Measurements from ENCODE around the gene NTSR1. TPM values are rescaled to one million over a fixed set of nuclear protein-coding genes. Genes with fewer than 3 reads are reported as not detected.

The NTSR1 gene
- total and polyA plus RNA-seq, 2 of the 13 experiments (the other 11 are each of a cell fraction or from before 2014, with no cell fraction given): 0.09 to 0.12 TPM

DNA sequence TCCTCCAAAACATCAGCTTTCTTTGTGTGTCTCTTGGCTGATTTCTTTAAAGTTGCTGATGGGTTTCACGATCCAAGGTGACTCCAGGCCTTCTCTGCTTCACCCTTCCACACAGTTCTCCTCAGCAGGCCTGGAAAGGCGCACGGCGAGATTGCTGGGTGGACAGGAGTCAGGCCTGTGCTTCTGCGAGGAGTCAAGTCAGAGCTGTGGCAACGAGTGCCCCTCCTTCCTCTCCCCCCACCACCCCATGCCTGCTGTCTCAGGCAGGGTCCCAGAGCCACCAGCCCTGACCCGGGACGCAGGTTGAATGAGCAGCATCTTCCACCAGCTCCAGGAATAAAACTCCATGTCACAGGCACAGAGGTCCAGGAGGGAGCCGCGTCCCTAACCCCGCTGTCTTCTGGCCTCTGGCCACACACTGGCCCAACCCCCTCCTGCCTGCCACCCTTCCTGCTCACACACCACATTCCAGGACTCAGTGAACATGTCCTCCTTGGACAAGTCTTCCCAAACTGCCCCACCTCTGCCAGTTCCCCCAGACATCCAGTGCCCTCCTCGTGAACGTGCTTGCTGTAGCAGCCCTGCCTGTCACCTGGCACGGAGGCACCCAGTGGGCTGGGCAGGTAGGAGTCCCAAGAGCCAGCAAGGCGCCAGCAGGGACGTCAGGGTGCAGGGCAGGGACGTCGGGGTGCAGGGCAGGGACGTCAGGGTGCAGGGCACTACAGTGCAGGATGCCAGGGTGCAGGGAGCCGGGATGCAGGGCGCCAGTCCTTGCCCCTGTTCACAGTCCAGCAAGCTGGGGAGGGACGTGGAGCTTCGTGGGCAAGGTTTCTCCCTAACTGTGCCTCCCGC is 7.2 kb upstream of the NTSR1 start:
- ATAC-seq (no peak), FAIRE-seq (no peak), DNase-seq (ENCODE audit: low spot score) (no peak)
- H3K9me3 ChIP-seq (ENCODE audit: low read length): no peaks in the 10 kb centered on the region
- peaks cover 8% of the 10 kb centered on the region; the same call in 1 of the 2 replicates for H3K4me1 ChIP-seq (ENCODE audit: insufficient read depth, low read length)
- H2AFZ ChIP-seq (ENCODE audit: low read length): no peak overlapping the region
- no peak overlapping the region for H3K4me3 ChIP-seq (replicated peaks in 1 of 3; ENCODE audit: insufficient read depth in 1 of 3, low read depth in 2 of 3, low read length in 3 of 3)
- in situ Hi-C loops (cut with HindIII; ENCODE audit: extremely low pct_ligation_motif_present, low pct_unique_long_range_greater_than_20kb): no loop called here
- no peaks in the 10 kb centered on the region for H3K36me3 ChIP-seq (replicated peaks in 1 of 2; ENCODE audit: control insufficient read depth in 1 of 2, insufficient read depth in 2 of 2, low read length in 2 of 2)
- intact Hi-C loops (cut with micrococcal nuclease; ENCODE audit: unreplicated experiment): no loop called here
- POLR2A ChIA-PET: no interaction called here
- no peak overlapping the region for H3K9ac ChIP-seq (ENCODE audit: insufficient read depth, low read depth, low read length)
- H3K27me3 ChIP-seq (ENCODE audit: control insufficient read depth in 1 of 2, insufficient read depth in 2 of 2, low read length in 2 of 2): peaks cover 40 to 98% of the 10 kb centered on the region in 2 experiments
- H3K27ac ChIP-seq (ENCODE audit: extremely low read length, insufficient read depth, low read length): no peak overlapping the region
- CTCF ChIA-PET (ENCODE audit: low intra/inter-chr PET ratio, low total read pairs): no interaction called here
- 5% methylated on average over 24 of the region's 24 CpGs for WGBS (ENCODE audit: low lambda C conversion rate)
- TF ChIP-seq SMAD1 (CRISPR knock-in tag; IDR thresholded peaks at IDR 0.05; ENCODE audit: borderline replicate concordance, low read depth) (no peak), NRL (CRISPR knock-in tag; IDR thresholded peaks at IDR 0.05; ENCODE audit: borderline replicate concordance) (peak; percentile 46; the same call in 1 of the 2 replicates), ZNF891 (CRISPR knock-in tag; IDR thresholded peaks at IDR 0.05) (0 out of 2 replicates have a peak, but pooled peaks have one; percentile 52), ZEB1 (IDR thresholded peaks at IDR 0.05; ENCODE audit: insufficient replicate concordance, low read depth) (no peak), SALL2 (CRISPR knock-in tag; IDR thresholded peaks at IDR 0.05) (no peak), ZSCAN30 (CRISPR knock-in tag; IDR thresholded peaks at IDR 0.05) (no peak)
- H3K79me2 ChIP-seq (ENCODE audit: insufficient read depth, low read length): no peaks in the 10 kb centered on the region
- no peak overlapping the region for H3K4me2 ChIP-seq (ENCODE audit: low read depth, low read length)
- no TSS peak for BruUV-seq (replicated peaks)
- no peaks in the 10 kb centered on the region; the same call in 1 of the 2 replicates for H4K20me1 ChIP-seq (ENCODE audit: insufficient read depth, low read length)

DNA sequence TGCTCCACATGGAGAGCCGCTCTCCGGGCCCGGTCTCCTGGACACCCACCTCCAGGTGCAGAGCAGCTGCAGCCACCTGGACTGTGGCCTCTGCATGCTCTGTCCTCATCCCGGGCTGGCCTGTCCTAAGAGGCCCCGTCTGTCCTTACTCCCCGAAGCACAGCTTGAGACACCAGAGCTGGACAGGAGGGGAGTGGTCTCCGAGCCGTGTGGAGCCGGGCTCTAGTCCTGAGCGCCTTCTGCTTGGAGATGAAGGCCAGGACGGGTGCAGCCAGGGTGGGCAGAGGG is 6.7 kb upstream of the NTSR1 start:
- DNase-seq (ENCODE audit: low spot score) (no peak), ATAC-seq (no peak), FAIRE-seq (no peak)
- H3K4me1 ChIP-seq (ENCODE audit: insufficient read depth, low read length): peaks cover 8% of the 10 kb centered on the region; the same call in 1 of the 2 replicates
- H3K79me2 ChIP-seq (ENCODE audit: insufficient read depth, low read length): no peaks in the 10 kb centered on the region
- H4K20me1 ChIP-seq (ENCODE audit: insufficient read depth, low read length): no peaks in the 10 kb centered on the region; the same call in 1 of the 2 replicates
- WGBS (ENCODE audit: low lambda C conversion rate): 8% methylated on average over 10 of the region's 11 CpGs
- no peak overlapping the region for H3K9ac ChIP-seq (ENCODE audit: insufficient read depth, low read depth, low read length)
- H3K27me3 ChIP-seq (ENCODE audit: control insufficient read depth in 1 of 2, insufficient read depth in 2 of 2, low read length in 2 of 2): peaks cover 42 to 100% of the 10 kb centered on the region in 2 experiments
- ChIA-PET POLR2A (no interaction called here), CTCF (ENCODE audit: low intra/inter-chr PET ratio, low total read pairs) (no interaction called here)
- H3K9me3 ChIP-seq (ENCODE audit: low read length): no peaks in the 10 kb centered on the region
- no peak overlapping the region for H2AFZ ChIP-seq (ENCODE audit: low read length)
- no peak overlapping the region for H3K4me3 ChIP-seq (replicated peaks in 1 of 3; ENCODE audit: insufficient read depth in 1 of 3, low read depth in 2 of 3, low read length in 3 of 3)
- H3K27ac ChIP-seq (ENCODE audit: extremely low read length, insufficient read depth, low read length): no peak overlapping the region
- in situ Hi-C loops (cut with HindIII; ENCODE audit: extremely low pct_ligation_motif_present, low pct_unique_long_range_greater_than_20kb): no loop called here
- no peak for TF ChIP-seq CBX2 (IDR thresholded peaks at IDR 0.05; ENCODE audit: low read depth, low read length)
- TF ChIP-seq CBX2 (CRISPR knock-in tag; IDR thresholded peaks at IDR 0.05; ENCODE audit: low read depth): no peak
- TF ChIP-seq SAP130 (CRISPR knock-in tag; IDR thresholded peaks at IDR 0.05; ENCODE audit: low read depth): no peak
- no peak for TF ChIP-seq LCORL (IDR thresholded peaks at IDR 0.05)
- no peak for TF ChIP-seq LCORL (CRISPR knock-in tag; IDR thresholded peaks at IDR 0.05)
- TF ChIP-seq DRAP1 (CRISPR knock-in tag; IDR thresholded peaks at IDR 0.05): no peak
- TF ChIP-seq ZMYM4 (CRISPR knock-in tag; IDR thresholded peaks at IDR 0.05): no peak
- no peak for TF ChIP-seq PLSCR1 (CRISPR knock-in tag; IDR thresholded peaks at IDR 0.05; ENCODE audit: borderline replicate concordance)
- TF ChIP-seq, protein P1, sequence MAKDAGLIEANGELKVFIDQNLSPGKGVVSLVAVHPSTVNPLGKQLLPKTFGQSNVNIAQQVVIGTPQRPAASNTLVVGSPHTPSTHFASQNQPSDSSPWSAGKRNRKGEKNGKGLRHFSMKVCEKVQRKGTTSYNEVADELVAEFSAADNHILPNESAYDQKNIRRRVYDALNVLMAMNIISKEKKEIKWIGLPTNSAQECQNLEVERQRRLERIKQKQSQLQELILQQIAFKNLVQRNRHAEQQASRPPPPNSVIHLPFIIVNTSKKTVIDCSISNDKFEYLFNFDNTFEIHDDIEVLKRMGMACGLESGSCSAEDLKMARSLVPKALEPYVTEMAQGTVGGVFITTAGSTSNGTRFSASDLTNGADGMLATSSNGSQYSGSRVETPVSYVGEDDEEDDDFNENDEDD (CRISPR knock-in tag; IDR thresholded peaks at IDR 0.05; ENCODE audit: borderline replicate concordance): no peak
- no peak for TF ChIP-seq DPF2 (CRISPR knock-in tag; IDR thresholded peaks at IDR 0.05; ENCODE audit: borderline replicate concordance, low read depth)
- H3K4me2 ChIP-seq (ENCODE audit: low read depth, low read length): no peak overlapping the region
- BruUV-seq (replicated peaks): no TSS peak
- no peaks in the 10 kb centered on the region for H3K36me3 ChIP-seq (replicated peaks in 1 of 2; ENCODE audit: control insufficient read depth in 1 of 2, insufficient read depth in 2 of 2, low read length in 2 of 2)
- intact Hi-C loops (cut with micrococcal nuclease; ENCODE audit: unreplicated experiment): no loop called here
